ENCODE measurements around the gene STIP1.

- TF ChIP-seq CTCF (conservative IDR thresholded peaks at IDR 0.05) (no peak), EZH2 (IDR thresholded peaks at IDR 0.05; ENCODE audit: low read depth) (no peak)
Observed at GRCh38 chr11:64220271-64220670, 34.3 kb downstream of the STIP1 start.
